Activated T-cell treated with anti-CD3 and anti-CD28 coated beads for 24 hours (primary cell): Measurements from ENCODE around the gene IRAG1.

ENCODE experiments used
- DNase-seq: peaks from one replicate; pipeline ENCODE4 v3.0.0-alpha.2; 2020; ENCODE audit warnings: low read depth

The IRAG1 gene

GRCh38 chr11:10666556-10667520 lies 26.7 kb downstream of the IRAG1 start:
- DNase-seq = no peak

- no peak for DNase-seq
Observed at GRCh38 chr11:10664496-10664895, 29.1 kb downstream of the IRAG1 start.

- DNase-seq = no peak
Observed at GRCh38 chr11:10663990-10664389, 29.6 kb downstream of the IRAG1 start.

- DNase-seq = no peak
Observed at GRCh38 chr11:10663365-10663764, 30.2 kb downstream of the IRAG1 start.

GRCh38 chr11:10660323-10660722 lies 33.2 kb downstream of the IRAG1 start:
- DNase-seq = no peak

- DNase-seq = no peak
Observed at GRCh38 chr11:10659339-10660216, 34.0 kb downstream of the IRAG1 start.

- DNase-seq = no peak
Observed at GRCh38 chr11:10658621-10659338, 34.8 kb downstream of the IRAG1 start.

- no peak for DNase-seq
Observed at GRCh38 chr11:10657308-10658271, 36.0 kb downstream of the IRAG1 start.

- DNase-seq = no peak
Observed at GRCh38 chr11:10655943-10656576, 37.5 kb downstream of the IRAG1 start.

GRCh38 chr11:10655227-10655626 lies 38.3 kb downstream of the IRAG1 start:
- DNase-seq = no peak

GRCh38 chr11:10654811-10655150 lies 38.8 kb downstream of the IRAG1 start:
- DNase-seq = no peak

GRCh38 chr11:10653946-10654810 lies 39.4 kb downstream of the IRAG1 start:
- peak; percentile 9 for DNase-seq

GRCh38 chr11:10653261-10653660 lies 40.3 kb downstream of the IRAG1 start:
- no peak for DNase-seq

- DNase-seq = no peak
Observed at GRCh38 chr11:10651656-10652361, 41.7 kb downstream of the IRAG1 start.

- no peak for DNase-seq
Observed at GRCh38 chr11:10650630-10651029, 42.9 kb downstream of the IRAG1 start.

- no peak for DNase-seq
Observed at GRCh38 chr11:10650166-10650565, 43.4 kb downstream of the IRAG1 start.

GRCh38 chr11:10648871-10649270 lies 44.7 kb downstream of the IRAG1 start:
- DNase-seq = no peak

GRCh38 chr11:10646681-10647355 lies 46.7 kb downstream of the IRAG1 start:
- DNase-seq = no peak
